ENCODE data around the gene PPP3CA.

The PPP3CA gene

GRCh38 chr4:101172369-101172768, 175.0 kb downstream of the PPP3CA start:
- H3K36me3 Mint-ChIP-seq = no peaks in the 10 kb centered on the region
- H3K4me3 Mint-ChIP-seq = no peak overlapping the region
- H3K4me1 Mint-ChIP-seq = peaks cover 5% of the 10 kb centered on the region
- no peak overlapping the region for H3K27ac Mint-ChIP-seq
- H3K27me3 Mint-ChIP-seq = no peaks in the 10 kb centered on the region
- H3K9me3 Mint-ChIP-seq = no peaks in the 10 kb centered on the region

GRCh38 chr4:101171747-101172146, 175.6 kb downstream of the PPP3CA start:
- H3K27me3 Mint-ChIP-seq = no peaks in the 10 kb centered on the region
- H3K27ac Mint-ChIP-seq = no peak overlapping the region
- no peak overlapping the region for H3K4me3 Mint-ChIP-seq
- no peaks in the 10 kb centered on the region for H3K9me3 Mint-ChIP-seq
- H3K36me3 Mint-ChIP-seq = no peaks in the 10 kb centered on the region
- H3K4me1 Mint-ChIP-seq = peaks cover 5% of the 10 kb centered on the region

GRCh38 chr4:101169044-101170014, 178.0 kb downstream of the PPP3CA start:
- H3K4me1 Mint-ChIP-seq = no peaks in the 10 kb centered on the region
- H3K4me3 Mint-ChIP-seq = no peak overlapping the region
- H3K27me3 Mint-ChIP-seq = no peaks in the 10 kb centered on the region
- H3K36me3 Mint-ChIP-seq = peaks cover 1% of the 10 kb centered on the region
- H3K9me3 Mint-ChIP-seq = no peaks in the 10 kb centered on the region
- no peak overlapping the region for H3K27ac Mint-ChIP-seq

GRCh38 chr4:101163936-101164335, 183.4 kb downstream of the PPP3CA start:
- Mint-ChIP-seq H3K4me1 (no peaks in the 10 kb centered on the region), H3K4me3 (no peak overlapping the region), H3K27ac (no peak overlapping the region), H3K36me3 (peaks cover 4% of the 10 kb centered on the region), H3K9me3 (no peaks in the 10 kb centered on the region), H3K27me3 (no peaks in the 10 kb centered on the region)

- no peaks in the 10 kb centered on the region for H3K4me1 Mint-ChIP-seq
- H3K27me3 Mint-ChIP-seq = no peaks in the 10 kb centered on the region
- H3K4me3 Mint-ChIP-seq = no peak overlapping the region
- no peak overlapping the region for H3K27ac Mint-ChIP-seq
- H3K9me3 Mint-ChIP-seq = no peaks in the 10 kb centered on the region
- H3K36me3 Mint-ChIP-seq = peaks cover 4% of the 10 kb centered on the region
Measured at GRCh38 chr4:101162990-101163380, 184.3 kb downstream of the PPP3CA start.

GRCh38 chr4:101160792-101161592, 186.3 kb downstream of the PPP3CA start:
- H3K4me3 Mint-ChIP-seq = no peak overlapping the region
- H3K9me3 Mint-ChIP-seq = no peaks in the 10 kb centered on the region
- peaks cover 9% of the 10 kb centered on the region for H3K4me1 Mint-ChIP-seq
- H3K36me3 Mint-ChIP-seq = peaks cover 4% of the 10 kb centered on the region
- no peak overlapping the region for H3K27ac Mint-ChIP-seq
- no peaks in the 10 kb centered on the region for H3K27me3 Mint-ChIP-seq

- no peaks in the 10 kb centered on the region for H3K27me3 Mint-ChIP-seq
- H3K4me3 Mint-ChIP-seq = no peak overlapping the region
- H3K36me3 Mint-ChIP-seq = peaks cover 5% of the 10 kb centered on the region
- H3K4me1 Mint-ChIP-seq = peaks cover 18% of the 10 kb centered on the region
- H3K9me3 Mint-ChIP-seq = no peaks in the 10 kb centered on the region
- H3K27ac Mint-ChIP-seq = no peak overlapping the region
Measured at GRCh38 chr4:101158507-101158906, 188.8 kb downstream of the PPP3CA start.

- no peak overlapping the region for H3K4me3 Mint-ChIP-seq
- peaks cover 5% of the 10 kb centered on the region for H3K36me3 Mint-ChIP-seq
- H3K9me3 Mint-ChIP-seq = no peaks in the 10 kb centered on the region
- no peak overlapping the region for H3K27ac Mint-ChIP-seq
- peaks cover 18% of the 10 kb centered on the region for H3K4me1 Mint-ChIP-seq
- no peaks in the 10 kb centered on the region for H3K27me3 Mint-ChIP-seq
Measured at GRCh38 chr4:101158134-101158482, 189.2 kb downstream of the PPP3CA start.

GRCh38 chr4:101157415-101158133, 189.8 kb downstream of the PPP3CA start:
- Mint-ChIP-seq H3K4me1 (peaks cover 18% of the 10 kb centered on the region), H3K27me3 (no peaks in the 10 kb centered on the region), H3K9me3 (no peaks in the 10 kb centered on the region), H3K27ac (no peak overlapping the region), H3K36me3 (peaks cover 5% of the 10 kb centered on the region), H3K4me3 (no peak overlapping the region)

- Mint-ChIP-seq H3K4me3 (no peak overlapping the region), H3K36me3 (peaks cover 5% of the 10 kb centered on the region), H3K4me1 (peaks cover 18% of the 10 kb centered on the region), H3K27ac (no peak overlapping the region), H3K27me3 (no peaks in the 10 kb centered on the region), H3K9me3 (no peaks in the 10 kb centered on the region)
Measured at GRCh38 chr4:101156619-101157310, 190.6 kb downstream of the PPP3CA start.

- Mint-ChIP-seq H3K27me3 (no peaks in the 10 kb centered on the region), H3K9me3 (no peaks in the 10 kb centered on the region), H3K36me3 (peaks cover 2% of the 10 kb centered on the region), H3K4me3 (no peak overlapping the region), H3K27ac (no peak overlapping the region), H3K4me1 (peaks cover 18% of the 10 kb centered on the region)
Measured at GRCh38 chr4:101155945-101156344, 191.4 kb downstream of the PPP3CA start.

- peaks cover 18% of the 10 kb centered on the region for H3K4me1 Mint-ChIP-seq
- H3K27ac Mint-ChIP-seq = no peak overlapping the region
- H3K9me3 Mint-ChIP-seq = no peaks in the 10 kb centered on the region
- H3K27me3 Mint-ChIP-seq = no peaks in the 10 kb centered on the region
- no peak overlapping the region for H3K4me3 Mint-ChIP-seq
- H3K36me3 Mint-ChIP-seq = peaks cover 2% of the 10 kb centered on the region
Measured at GRCh38 chr4:101155368-101155767, 192.0 kb downstream of the PPP3CA start.

- Mint-ChIP-seq H3K27ac (no peak overlapping the region), H3K9me3 (no peaks in the 10 kb centered on the region), H3K27me3 (no peaks in the 10 kb centered on the region), H3K4me1 (peaks cover 18% of the 10 kb centered on the region), H3K4me3 (no peak overlapping the region), H3K36me3 (peaks cover 2% of the 10 kb centered on the region)
Measured at GRCh38 chr4:101153653-101154052, 193.7 kb downstream of the PPP3CA start.

- H3K27ac Mint-ChIP-seq = no peak overlapping the region
Measured at GRCh38 chr4:101152521-101152920, 194.8 kb downstream of the PPP3CA start.

GRCh38 chr4:101148551-101148950, 198.8 kb downstream of the PPP3CA start:
- no peaks in the 10 kb centered on the region for H3K9me3 Mint-ChIP-seq
- no peak overlapping the region for H3K27ac Mint-ChIP-seq
- no peaks in the 10 kb centered on the region for H3K36me3 Mint-ChIP-seq
- H3K4me3 Mint-ChIP-seq = no peak overlapping the region
- H3K27me3 Mint-ChIP-seq = no peaks in the 10 kb centered on the region
- H3K4me1 Mint-ChIP-seq = peaks cover 22% of the 10 kb centered on the region

More at GRCh38 chr4:101152521-101152920, 194.8 kb downstream of the PPP3CA start:
- Mint-ChIP-seq H3K4me3 (no peak overlapping the region), H3K27me3 (no peaks in the 10 kb centered on the region), H3K36me3 (peaks cover 2% of the 10 kb centered on the region), H3K9me3 (no peaks in the 10 kb centered on the region), H3K4me1 (peaks cover 22% of the 10 kb centered on the region)
